IPS-15b (cell line): Measurements from ENCODE around the gene APLNR.
"Not testable (repeated sequence)": the region's sequence is repeated elsewhere in the genome, so short reads cannot be mapped to it uniquely, and the experiment has no call there.

Experiments
- H3K27me3 ChIP-seq: one replicate; pipeline ENCODE4 v1.6.1; 2013; ENCODE audit warnings: low read length; ENCODE audit not compliant: control insufficient read depth, insufficient read depth
- H3K36me3 ChIP-seq: one replicate; pipeline ENCODE4 v1.6.1; 2013; ENCODE audit warnings: low read length; ENCODE audit not compliant: control insufficient read depth, insufficient read depth
- H3K4me1 ChIP-seq: one replicate; pipeline ENCODE4 v1.6.1; 2013; ENCODE audit warnings: mild to moderate bottlenecking, low read length; ENCODE audit not compliant: control insufficient read depth, insufficient read depth
- H3K4me3 ChIP-seq: one replicate; pipeline ENCODE4 v1.5.1; 2013; ENCODE audit warnings: low read depth, low read length
- H3K9ac ChIP-seq: one replicate; pipeline ENCODE4 v1.6.1; 2013; ENCODE audit warnings: low read depth, mild to moderate bottlenecking, low read length
- H3K9me3 ChIP-seq: one replicate; pipeline ENCODE4 v1.6.1; 2013; ENCODE audit warnings: mild to moderate bottlenecking, low read length; ENCODE audit not compliant: control insufficient read depth, insufficient read depth

The APLNR gene

GRCh38 chr11:57237204-57237681, at the start of gene APLNR:
TSS of gene APLNR (minus strand) at chr11:57237250. CDS start at chr11:57237004, 246 bp downstream.
- H3K4me1 ChIP-seq, result no peaks in the 10 kb centered on the region
- no peak within 1 kb of the TSS for H3K4me3 ChIP-seq
- no peaks in the 10 kb centered on the region for H3K9me3 ChIP-seq
- H3K36me3 ChIP-seq, result no peaks in the 10 kb centered on the region
- H3K27me3 ChIP-seq, result peaks cover 1% of the 10 kb centered on the region
- H3K9ac ChIP-seq, result no peak within 1 kb of the TSS

GRCh38 chr11:57283231-57283990, 46.4 kb upstream of the APLNR start:
- Histone ChIP-seq H3K36me3 (no peaks in the 10 kb centered on the region), H3K4me1 (peaks cover 17% of the 10 kb centered on the region), H3K27me3 (no peaks in the 10 kb centered on the region), H3K4me3 (no peak overlapping the region), H3K9ac (no peak overlapping the region), H3K9me3 (no peaks in the 10 kb centered on the region)

- H3K4me1 ChIP-seq, result peaks cover 23% of the 10 kb centered on the region
- not testable (repeated sequence) for H3K4me3 ChIP-seq, H3K9ac ChIP-seq, H3K27me3 ChIP-seq, H3K36me3 ChIP-seq, H3K9me3 ChIP-seq
These were observed 44.5 kb upstream of the APLNR start for GRCh38 chr11:57281546-57281945.

GRCh38 chr11:57279116-57279515, 42.1 kb upstream of the APLNR start:
- no peak overlapping the region for H3K4me3 ChIP-seq

GRCh38 chr11:57278721-57279095, 41.7 kb upstream of the APLNR start:
- Histone ChIP-seq H3K9ac (no peak overlapping the region), H3K36me3 (no peaks in the 10 kb centered on the region), H3K9me3 (no peaks in the 10 kb centered on the region), H3K27me3 (no peaks in the 10 kb centered on the region), H3K4me1 (peaks cover 14% of the 10 kb centered on the region), H3K4me3 (no peak overlapping the region)

More at GRCh38 chr11:57279116-57279515, 42.1 kb upstream of the APLNR start:
- Histone ChIP-seq H3K27me3 (no peaks in the 10 kb centered on the region), H3K36me3 (no peaks in the 10 kb centered on the region), H3K9ac (no peak overlapping the region), H3K4me1 (peaks cover 18% of the 10 kb centered on the region), H3K9me3 (no peaks in the 10 kb centered on the region)

GRCh38 chr11:57277845-57278720, 41.0 kb upstream of the APLNR start:
- no peak overlapping the region for H3K4me3 ChIP-seq
- H3K9ac ChIP-seq, result no peak overlapping the region
- H3K36me3 ChIP-seq, result no peaks in the 10 kb centered on the region
- H3K9me3 ChIP-seq, result no peaks in the 10 kb centered on the region
- peaks cover 10% of the 10 kb centered on the region for H3K4me1 ChIP-seq
- H3K27me3 ChIP-seq, result no peaks in the 10 kb centered on the region

- no peaks in the 10 kb centered on the region for H3K9me3 ChIP-seq
- H3K9ac ChIP-seq, result no peak overlapping the region
- no peaks in the 10 kb centered on the region for H3K36me3 ChIP-seq
- no peak overlapping the region for H3K4me3 ChIP-seq
- H3K4me1 ChIP-seq, result peaks cover 7% of the 10 kb centered on the region
- no peaks in the 10 kb centered on the region for H3K27me3 ChIP-seq
These were observed 40.1 kb upstream of the APLNR start for GRCh38 chr11:57276971-57277675.

- no peak overlapping the region for H3K9ac ChIP-seq
- no peaks in the 10 kb centered on the region for H3K9me3 ChIP-seq
- peaks cover 7% of the 10 kb centered on the region for H3K4me1 ChIP-seq
- H3K4me3 ChIP-seq, result no peak overlapping the region
- H3K36me3 ChIP-seq, result no peaks in the 10 kb centered on the region
- H3K27me3 ChIP-seq, result no peaks in the 10 kb centered on the region
These were observed 39.3 kb upstream of the APLNR start for GRCh38 chr11:57276169-57276970.

GRCh38 chr11:57275582-57275981, 38.5 kb upstream of the APLNR start:
- H3K9me3 ChIP-seq, result no peaks in the 10 kb centered on the region
- no peaks in the 10 kb centered on the region for H3K36me3 ChIP-seq
- H3K4me1 ChIP-seq, result peaks cover 7% of the 10 kb centered on the region
- H3K4me3 ChIP-seq, result no peak overlapping the region
- H3K27me3 ChIP-seq, result no peaks in the 10 kb centered on the region
- H3K9ac ChIP-seq, result no peak overlapping the region

- Histone ChIP-seq H3K4me1 (peaks cover 7% of the 10 kb centered on the region), H3K9ac (no peak overlapping the region), H3K27me3 (no peaks in the 10 kb centered on the region), H3K4me3 (no peak overlapping the region), H3K36me3 (no peaks in the 10 kb centered on the region), H3K9me3 (no peaks in the 10 kb centered on the region)
These were observed 38.0 kb upstream of the APLNR start for GRCh38 chr11:57274904-57275498.
